ENCODE data around the gene ABI3.

The ABI3 gene

GRCh38 chr17:49241040-49241439, 30.5 kb downstream of the ABI3 start:
- Mint-ChIP-seq H3K36me3 (peaks cover 3% of the 10 kb centered on the region), H3K4me1 (no peaks in the 10 kb centered on the region), H3K9me3 (no peaks in the 10 kb centered on the region), H3K27me3 (peaks cover 11% of the 10 kb centered on the region), H3K4me3 (no peak overlapping the region), H3K27ac (no peak overlapping the region)
- ATAC-seq (ENCODE audit: low read depth) (no peak), DNase-seq (ENCODE audit: low spot score in 2 of 2) (no peak)

- Mint-ChIP-seq H3K36me3 (peaks cover 3% of the 10 kb centered on the region), H3K4me3 (no peak overlapping the region), H3K27ac (no peak overlapping the region), H3K27me3 (peaks cover 14% of the 10 kb centered on the region), H3K9me3 (no peaks in the 10 kb centered on the region), H3K4me1 (no peaks in the 10 kb centered on the region)
- DNase-seq (ENCODE audit: low spot score in 2 of 2) (no peak), ATAC-seq (ENCODE audit: low read depth) (no peak)
These were observed 31.3 kb downstream of the ABI3 start for GRCh38 chr17:49241692-49242397.

- no peak overlapping the region for H3K4me3 Mint-ChIP-seq
- no peak overlapping the region for H3K27ac Mint-ChIP-seq
- H3K4me1 Mint-ChIP-seq, result no peaks in the 10 kb centered on the region
- peaks cover 3% of the 10 kb centered on the region for H3K36me3 Mint-ChIP-seq
- H3K9me3 Mint-ChIP-seq, result no peaks in the 10 kb centered on the region
- DNase-seq (ENCODE audit: low spot score in 2 of 2), result no peak
- no peak for ATAC-seq (ENCODE audit: low read depth)
- peaks cover 16% of the 10 kb centered on the region for H3K27me3 Mint-ChIP-seq
These were observed 32.3 kb downstream of the ABI3 start for GRCh38 chr17:49242813-49243212.

- H3K27ac Mint-ChIP-seq, result no peak overlapping the region
- H3K9me3 Mint-ChIP-seq, result no peaks in the 10 kb centered on the region
- DNase-seq (ENCODE audit: low spot score in 2 of 2), result no peak
- H3K4me3 Mint-ChIP-seq, result no peak overlapping the region
- peaks cover 20% of the 10 kb centered on the region for H3K27me3 Mint-ChIP-seq
- peaks cover 4% of the 10 kb centered on the region for H3K36me3 Mint-ChIP-seq
- H3K4me1 Mint-ChIP-seq, result peaks cover 4% of the 10 kb centered on the region
- ATAC-seq (ENCODE audit: low read depth), result no peak
These were observed 34.3 kb downstream of the ABI3 start for GRCh38 chr17:49244839-49245238.

- Mint-ChIP-seq H3K4me3 (no peak overlapping the region), H3K9me3 (no peaks in the 10 kb centered on the region)
These were observed 37.4 kb downstream of the ABI3 start for GRCh38 chr17:49247944-49248343.

GRCh38 chr17:49249292-49249794, 38.8 kb downstream of the ABI3 start:
- Mint-ChIP-seq H3K4me1 (peaks cover 4% of the 10 kb centered on the region), H3K27ac (no peak overlapping the region), H3K36me3 (peaks cover 4% of the 10 kb centered on the region), H3K27me3 (peaks cover 26% of the 10 kb centered on the region), H3K4me3 (no peak overlapping the region), H3K9me3 (no peaks in the 10 kb centered on the region)
- DNase-seq (ENCODE audit: low spot score in 2 of 2), result no peak
- ATAC-seq (ENCODE audit: low read depth), result no peak

More at GRCh38 chr17:49247944-49248343, 37.4 kb downstream of the ABI3 start:
- Mint-ChIP-seq H3K27me3 (peaks cover 25% of the 10 kb centered on the region), H3K36me3 (peaks cover 4% of the 10 kb centered on the region), H3K27ac (no peak overlapping the region), H3K4me1 (peaks cover 4% of the 10 kb centered on the region)
- ATAC-seq (ENCODE audit: low read depth) (no peak), DNase-seq (ENCODE audit: low spot score in 2 of 2) (no peak)

GRCh38 chr17:49249890-49250522, 39.5 kb downstream of the ABI3 start:
- no peak overlapping the region for H3K4me3 Mint-ChIP-seq
- H3K27ac Mint-ChIP-seq, result no peak overlapping the region
- H3K9me3 Mint-ChIP-seq, result no peaks in the 10 kb centered on the region
- peaks cover 4% of the 10 kb centered on the region for H3K36me3 Mint-ChIP-seq
- peaks cover 4% of the 10 kb centered on the region for H3K4me1 Mint-ChIP-seq
- ATAC-seq (ENCODE audit: low read depth) (no peak), DNase-seq (ENCODE audit: low spot score in 2 of 2) (no peak)
- peaks cover 23% of the 10 kb centered on the region for H3K27me3 Mint-ChIP-seq

GRCh38 chr17:49252148-49252695, 41.7 kb downstream of the ABI3 start:
- H3K27me3 Mint-ChIP-seq, result peaks cover 18% of the 10 kb centered on the region
- H3K9me3 Mint-ChIP-seq, result no peaks in the 10 kb centered on the region
- no peak for DNase-seq (ENCODE audit: low spot score in 2 of 2)
- H3K4me1 Mint-ChIP-seq, result peaks cover 4% of the 10 kb centered on the region
- no peak overlapping the region for H3K27ac Mint-ChIP-seq
- peaks cover 3% of the 10 kb centered on the region for H3K36me3 Mint-ChIP-seq
- H3K4me3 Mint-ChIP-seq, result no peak overlapping the region
- no peak for ATAC-seq (ENCODE audit: low read depth)

GRCh38 chr17:49254066-49254465, 43.6 kb downstream of the ABI3 start:
- H3K4me1 Mint-ChIP-seq, result peaks cover 2% of the 10 kb centered on the region
- ATAC-seq (ENCODE audit: low read depth), result no peak
- peaks cover 2% of the 10 kb centered on the region for H3K36me3 Mint-ChIP-seq
- no peak overlapping the region for H3K27ac Mint-ChIP-seq
- no peak overlapping the region for H3K4me3 Mint-ChIP-seq
- H3K27me3 Mint-ChIP-seq, result peaks cover 13% of the 10 kb centered on the region
- DNase-seq (ENCODE audit: low spot score in 2 of 2), result no peak
- no peaks in the 10 kb centered on the region for H3K9me3 Mint-ChIP-seq

- Mint-ChIP-seq H3K4me1 (no peaks in the 10 kb centered on the region), H3K27me3 (peaks cover 8% of the 10 kb centered on the region), H3K36me3 (no peaks in the 10 kb centered on the region)
These were observed 44.6 kb downstream of the ABI3 start for GRCh38 chr17:49255125-49255524.

GRCh38 chr17:49258394-49258793, 47.9 kb downstream of the ABI3 start:
- DNase-seq (ENCODE audit: low spot score in 2 of 2), result no peak
- Mint-ChIP-seq H3K9me3 (no peaks in the 10 kb centered on the region), H3K36me3 (no peaks in the 10 kb centered on the region), H3K4me3 (no peak overlapping the region), H3K4me1 (peaks cover 6% of the 10 kb centered on the region), H3K27ac (no peak overlapping the region), H3K27me3 (peaks cover 5% of the 10 kb centered on the region)
- ATAC-seq (ENCODE audit: low read depth), result no peak

More at GRCh38 chr17:49255125-49255524, 44.6 kb downstream of the ABI3 start:
- Mint-ChIP-seq H3K9me3 (no peaks in the 10 kb centered on the region), H3K4me3 (no peak overlapping the region), H3K27ac (no peak overlapping the region)
- ATAC-seq (ENCODE audit: low read depth) (no peak), DNase-seq (ENCODE audit: low spot score in 2 of 2) (no peak)

- ATAC-seq (ENCODE audit: low read depth) (no peak), DNase-seq (ENCODE audit: low spot score in 2 of 2) (peak in 1 of 2 donors; percentile 3)
- Mint-ChIP-seq H3K4me1 (peaks cover 6% of the 10 kb centered on the region), H3K27me3 (peaks cover 7% of the 10 kb centered on the region), H3K4me3 (peak overlapping the region; percentile 85), H3K9me3 (no peaks in the 10 kb centered on the region), H3K36me3 (no peaks in the 10 kb centered on the region), H3K27ac (no peak overlapping the region)
These were observed 49.1 kb downstream of the ABI3 start for GRCh38 chr17:49259663-49260010.

- Mint-ChIP-seq H3K4me1 (peaks cover 6% of the 10 kb centered on the region), H3K9me3 (no peaks in the 10 kb centered on the region), H3K4me3 (peak overlapping the region; percentile 85), H3K36me3 (no peaks in the 10 kb centered on the region), H3K27ac (no peak overlapping the region), H3K27me3 (peaks cover 10% of the 10 kb centered on the region)
- ATAC-seq (ENCODE audit: low read depth) (peak; percentile 75), DNase-seq (ENCODE audit: low spot score in 2 of 2) (peak; percentile 48 to 60)
These were observed 49.7 kb downstream of the ABI3 start for GRCh38 chr17:49260011-49260816.

- no peak for DNase-seq (ENCODE audit: low spot score in 2 of 2)
- no peak for ATAC-seq (ENCODE audit: low read depth)
- H3K27me3 Mint-ChIP-seq, result peaks cover 10% of the 10 kb centered on the region
- H3K36me3 Mint-ChIP-seq, result no peaks in the 10 kb centered on the region
- no peak overlapping the region for H3K27ac Mint-ChIP-seq
- peak overlapping the region; percentile 74 for H3K4me3 Mint-ChIP-seq
- peaks cover 6% of the 10 kb centered on the region for H3K4me1 Mint-ChIP-seq
- no peaks in the 10 kb centered on the region for H3K9me3 Mint-ChIP-seq
These were observed 50.3 kb downstream of the ABI3 start for GRCh38 chr17:49260817-49261291.
